HepG2 (cell line): ENCODE results near the gene ANKS1A. TPM values are rescaled to one million over a fixed set of nuclear protein-coding genes. Genes with fewer than 3 reads are reported as not detected.

Experiments
- ATF4 ChIP-seq, 2 experiments: fragments of 450-650 bp in 1 of 2; sonication (generic) in 1 of 2; formaldehyde crosslinking; IDR thresholded peaks; 2 replicates each; pipeline versions ENCODE4 v1.5.0 to v1.8.0; 2020 to 2022; ENCODE audit warnings: mild to moderate bottlenecking in 1 of 2, missing genetic modification reagents in 1 of 2
- CENPBD1 ChIP-seq: sonication (generic); formaldehyde crosslinking; IDR thresholded peaks from 2 replicates; pipeline ENCODE4 v1.8.0; 2022; ENCODE audit warnings: missing genetic modification reagents, low read depth, mild to moderate bottlenecking, borderline replicate concordance
- HES4 ChIP-seq: sonication (generic); formaldehyde crosslinking; IDR thresholded peaks from 2 replicates; pipeline ENCODE4 v1.9.0; 2021; ENCODE audit warnings: mild to moderate bottlenecking, missing genetic modification reagents, borderline replicate concordance
- HOXA7 ChIP-seq: sonication (generic); formaldehyde crosslinking; IDR thresholded peaks from 2 replicates; pipeline ENCODE4 v1.8.1; 2022; ENCODE audit warnings: mild to moderate bottlenecking, missing genetic modification reagents, moderate library complexity
- NCOA5 ChIP-seq: sonication (generic); formaldehyde crosslinking; IDR thresholded peaks from 2 replicates; pipeline ENCODE4 v1.4.0; 2020; ENCODE audit warnings: missing genetic modification reagents
- NFKBIZ ChIP-seq: IDR thresholded peaks from 2 replicates; pipeline ENCODE4 v1.6.1; 2018; ENCODE audit warnings: missing genetic modification reagents, missing compliant biosample characterization
- PAXIP1 ChIP-seq: sonication (generic); formaldehyde crosslinking; conservative IDR thresholded peaks from 2 replicates; pipeline ENCODE4 v1.4.0; 2020; ENCODE audit warnings: mild to moderate bottlenecking, missing genetic modification reagents, moderate library complexity
- ZFP91 ChIP-seq: sonication (generic); formaldehyde crosslinking; IDR thresholded peaks from 2 replicates; pipeline ENCODE4 v1.9.0; 2022; ENCODE audit warnings: missing genetic modification reagents, mild to moderate bottlenecking, borderline replicate concordance
- ZHX2 ChIP-seq, 2 experiments: sonication (generic) in 1 of 2; formaldehyde crosslinking in 1 of 2; IDR thresholded peaks; 2 replicates each; pipeline versions ENCODE4 v1.6.1 to v1.9.0; 2014 to 2022; ENCODE audit warnings: antibody characterized with exemption in 1 of 2, borderline replicate concordance in 1 of 2, inconsistent platforms in 1 of 2, low read depth in 1 of 2, missing genetic modification reagents in 1 of 2
- ZKSCAN8 ChIP-seq: IDR thresholded peaks from 2 replicates; pipeline ENCODE4 v1.6.1; 2016; ENCODE audit warnings: borderline replicate concordance, missing genetic modification reagents, missing compliant biosample characterization
- ZNF510 ChIP-seq: sonication (generic); formaldehyde crosslinking; IDR thresholded peaks from 2 replicates; pipeline ENCODE4 v1.4.0; 2020; ENCODE audit warnings: low read depth, mild to moderate bottlenecking, missing genetic modification reagents
- ZNF780A ChIP-seq: sonication (generic); formaldehyde crosslinking; IDR thresholded peaks from 2 replicates; pipeline ENCODE4 v1.8.0; 2022; ENCODE audit warnings: mild to moderate bottlenecking, missing genetic modification reagents, moderate library complexity
- polyA plus RNA-seq, 8 experiments: library from polyadenylated mRNA; depleted of rRNA in 3 of 8; stranded (reverse) in 7 of 8; unstranded in 1 of 8; fragments of >200 nt; fragmentation: Illumina TruSeq in 4 of 8; extraction: Trizol in 4 of 8; gene quantifications; 2 replicates each; pipeline versions ENCODE4 v1.2.1 to v1.2.3, GENCODE V29; 2011 to 2016; ENCODE audit warnings: low read depth in 4 of 8, missing spikeins in 1 of 8, mixed read lengths in 1 of 8; ENCODE audit not compliant: insufficient read depth in 1 of 8
- total RNA-seq, 5 experiments: library from RNA; depleted of rRNA; stranded (reverse); fragments of >200 nt; fragmentation: Illumina TruSeq; extraction: Trizol; gene quantifications; 2 replicates each; pipeline ENCODE4 v1.2.3, GENCODE V29; 2016; ENCODE audit warnings: low read depth in 1 of 5

ANKS1A gene
- total and polyA plus RNA-seq, 2 of the 13 experiments (the other 11 are each of a cell fraction or from before 2014, with no cell fraction given): 7.2 to 15.1 TPM

GRCh38 chr6:34887753-34888513 is 1.1 kb upstream of the ANKS1A start, which contains the start of gene TAF11 (continued):
- TF ChIP-seq ZHX2 (IDR thresholded peaks at IDR 0.05; ENCODE audit: low read depth) (peak; percentile 94), ZHX2 (CRISPR knock-in tag; IDR thresholded peaks at IDR 0.05; ENCODE audit: borderline replicate concordance) (no peak), ZNF510 (CRISPR knock-in tag) (peak; percentile 53; the same call in 1 of the 2 replicates), HES4 (CRISPR knock-in tag) (0 out of 2 replicates have a peak, but pooled peaks have one; percentile 53), ZNF780A (CRISPR knock-in tag) (no peak), NCOA5 (no peak), HOXA7 (CRISPR knock-in tag) (no peak), PAXIP1 (CRISPR knock-in tag) (peak; percentile 43; the same call in 1 of the 2 replicates), CENPBD1 (CRISPR knock-in tag) (no peak), ZFP91 (CRISPR knock-in tag) (peak; percentile 66), NFKBIZ (peak; percentile 85; the same call in 1 of the 2 replicates), ATF4 (CRISPR knock-in tag; IDR thresholded peaks at IDR 0.05) (peak in 1 of 2 experiments; percentile 82; a peak in 2 of 4 replicates), ZKSCAN8 (CRISPR knock-in tag) (peak; percentile 83; the same call in 1 of the 2 replicates)
